Thyroid gland (tissue), 4 donors: ENCODE measurements around the gene SCN8A.

Experiments
- POLR2A ChIP-seq, 2 donors: fragments of 450-650 bp; IDR thresholded peaks; one replicate each; pipeline ENCODE4 v1.6.1; 2017; ENCODE audit warnings: antibody characterized with exemption in 2 of 2, mild to moderate bottlenecking in 2 of 2, moderate library complexity in 1 of 2
- TF ChIP-seq, protein P1 (sequence below), 6 experiments: fragments of 200-600 bp in 3 of 6; fragments of 450-650 bp in 3 of 6; sonication (generic) in 3 of 6; IDR thresholded peaks; one replicate each; pipeline ENCODE4 v1.5.1; 2016 to 2019; ENCODE audit warnings: antibody characterized with exemption in 6 of 6, mild to moderate bottlenecking in 2 of 6, inconsistent platforms in 1 of 6, moderate library complexity in 1 of 6

DNA sequence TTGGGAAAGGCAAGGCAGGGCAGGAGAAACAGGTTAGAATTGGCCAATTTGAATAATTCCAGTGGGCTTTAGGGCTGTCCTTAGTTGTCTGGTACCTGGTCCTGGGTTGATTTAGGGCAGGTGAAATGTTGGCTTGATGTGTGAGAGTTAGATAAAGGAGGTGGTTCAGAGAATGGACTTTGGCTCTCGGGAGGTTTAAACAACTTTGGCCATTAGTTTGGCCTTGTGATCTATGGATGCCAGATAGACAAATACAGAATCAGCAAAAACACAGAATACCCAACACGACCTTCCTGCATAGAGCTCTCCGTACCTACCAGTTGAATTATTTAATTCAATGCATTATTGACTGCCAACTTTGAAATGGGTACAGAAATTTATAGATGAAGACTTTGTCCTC lies 35.1 kb downstream of the SCN8A start:
- no peak for TF ChIP-seq POLR2A (IDR thresholded peaks at IDR 0.05)
- TF ChIP-seq, protein P1, sequence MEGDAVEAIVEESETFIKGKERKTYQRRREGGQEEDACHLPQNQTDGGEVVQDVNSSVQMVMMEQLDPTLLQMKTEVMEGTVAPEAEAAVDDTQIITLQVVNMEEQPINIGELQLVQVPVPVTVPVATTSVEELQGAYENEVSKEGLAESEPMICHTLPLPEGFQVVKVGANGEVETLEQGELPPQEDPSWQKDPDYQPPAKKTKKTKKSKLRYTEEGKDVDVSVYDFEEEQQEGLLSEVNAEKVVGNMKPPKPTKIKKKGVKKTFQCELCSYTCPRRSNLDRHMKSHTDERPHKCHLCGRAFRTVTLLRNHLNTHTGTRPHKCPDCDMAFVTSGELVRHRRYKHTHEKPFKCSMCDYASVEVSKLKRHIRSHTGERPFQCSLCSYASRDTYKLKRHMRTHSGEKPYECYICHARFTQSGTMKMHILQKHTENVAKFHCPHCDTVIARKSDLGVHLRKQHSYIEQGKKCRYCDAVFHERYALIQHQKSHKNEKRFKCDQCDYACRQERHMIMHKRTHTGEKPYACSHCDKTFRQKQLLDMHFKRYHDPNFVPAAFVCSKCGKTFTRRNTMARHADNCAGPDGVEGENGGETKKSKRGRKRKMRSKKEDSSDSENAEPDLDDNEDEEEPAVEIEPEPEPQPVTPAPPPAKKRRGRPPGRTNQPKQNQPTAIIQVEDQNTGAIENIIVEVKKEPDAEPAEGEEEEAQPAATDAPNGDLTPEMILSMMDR (IDR thresholded peaks at IDR 0.05) = no peak
